HCT116 (cell line): Measurements from ENCODE around the gene ZSCAN23. TPM values are rescaled to one million over a fixed set of nuclear protein-coding genes. Genes with fewer than 3 reads are reported as not detected.

ENCODE experiments used
- ATAC-seq: fragments of 200-7000 bp; cut with Tn5 transposase; 2 replicates; pipeline ENCODE4 v1.9.1; 2020; ENCODE audit warnings: mild to moderate bottlenecking, moderate library complexity
- BruUV-seq: library from RNA; stranded (reverse); fragments of 400-500 nt; replicated peaks from 2 replicates; lab custom pipeline; 2021; lab: Mats Ljungman, UMichigan
- CTCF ChIA-PET: fragments of 300-600 bp; sonication (Branson Sonifier 250); formaldehyde crosslinking; loops from one replicate; lab custom pipeline; 2021; ENCODE audit warnings: antibody characterized with exemption; lab: Charles Lee
- POLR2A ChIA-PET: fragments of 300-600, 350-600 bp; sonication (Branson Sonifier 250); formaldehyde crosslinking; loops from one replicate; lab custom pipeline; 2021; ENCODE audit warnings: antibody characterized with exemption; lab: Charles Lee
- RAD21 ChIA-PET, 2 experiments: fragments of 300-600 bp; sonication (Branson Sonifier 250); formaldehyde crosslinking; loops; one replicate each; lab custom pipeline; 2023; ENCODE audit warnings: low total read pairs in 2 of 2; ENCODE audit not compliant: uncharacterized antibody in 2 of 2, unreplicated experiment in 2 of 2, low non-redundant PET in 1 of 2; lab: Charles Lee
- DNase-seq: peaks from one replicate; pipeline ENCODE4 v3.0.0-alpha.2; 2010; ENCODE audit warnings: low read depth, low spot score
- H2AFZ ChIP-seq: fragments of 200-600 bp; shearing (Covaris generic), sonication (generic); 2 replicates; pipeline ENCODE4 v1.6.1; 2017; ENCODE audit warnings: low read depth, mixed run types, mixed read lengths, antibody characterized with exemption, low read length; ENCODE audit not compliant: poor library complexity, severe bottlenecking
- H3K27ac ChIP-seq: 2 replicates; pipeline ENCODE4 v1.5.1; 2012; ENCODE audit warnings: low read depth, low read length
- H3K27me3 ChIP-seq: fragments of 200-600 bp; sonication (generic); 2 replicates; pipeline ENCODE4 v1.6.1; 2016; ENCODE audit warnings: mixed run types, low read length, mixed read lengths; ENCODE audit not compliant: insufficient read depth
- H3K36me3 ChIP-seq, 2 experiments: fragments of 200-500 bp in 1 of 2; fragments of 200-600 bp in 1 of 2; sonication (Bioruptor generic) in 1 of 2; sonication (generic) in 1 of 2; 2 replicates each; pipeline versions ENCODE4 v1.5.1 to v1.6.1; 2014 to 2016; ENCODE audit warnings: low read length in 2 of 2, inconsistent platforms in 1 of 2, mixed read lengths in 1 of 2, mixed run types in 1 of 2; ENCODE audit not compliant: insufficient read depth in 2 of 2, control insufficient read depth in 1 of 2
- H3K4me1 ChIP-seq, 2 experiments: fragments of 200-600 bp in 1 of 2; sonication (generic) in 1 of 2; 2 replicates each; pipeline versions ENCODE4 v1.5.1 to v1.6.1; 2012 to 2017; ENCODE audit warnings: low read length in 2 of 2, inconsistent platforms in 1 of 2, mild to moderate bottlenecking in 1 of 2, mixed read lengths in 1 of 2, mixed run types in 1 of 2, moderate library complexity in 1 of 2; ENCODE audit not compliant: insufficient read depth in 2 of 2, control insufficient read depth in 1 of 2
- H3K4me2 ChIP-seq: fragments of 200-600 bp; sonication (generic); 2 replicates; pipeline ENCODE4 v1.6.1; 2017; ENCODE audit warnings: mixed run types, low read length, mixed read lengths
- H3K4me3 ChIP-seq, 2 experiments: fragments of 200-600 bp in 1 of 2; sonication (generic) in 1 of 2; replicated peaks in 1 of 2; 2 replicates each; pipeline ENCODE4 v1.5.1; 2011 to 2016; ENCODE audit warnings: low read length in 2 of 2, control low read depth in 1 of 2, low read depth in 1 of 2, mild to moderate bottlenecking in 1 of 2, mixed read lengths in 1 of 2, mixed run types in 1 of 2
- H3K79me2 ChIP-seq: fragments of 200-600 bp; sonication (generic); 2 replicates; pipeline ENCODE4 v1.6.1; 2017; ENCODE audit warnings: mild to moderate bottlenecking, mixed run types, low read length, moderate library complexity, mixed read lengths; ENCODE audit not compliant: insufficient read depth
- H3K9ac ChIP-seq: fragments of 200-600 bp; sonication (generic); 2 replicates; pipeline ENCODE4 v1.6.1; 2016; ENCODE audit warnings: low read length, mixed read lengths
- H3K9me2 ChIP-seq: fragments of 200-600 bp; sonication (generic), shearing (Covaris generic); 2 replicates; pipeline ENCODE4 v1.6.1; 2017; ENCODE audit warnings: mixed run types, mild to moderate bottlenecking, moderate library complexity; ENCODE audit not compliant: insufficient read depth
- H3K9me3 ChIP-seq, 2 experiments: fragments of 200-500 bp in 1 of 2; fragments of 200-600 bp in 1 of 2; sonication (Bioruptor generic) in 1 of 2; sonication (generic) in 1 of 2; 2 replicates each; pipeline ENCODE4 v1.6.1; 2014 to 2017; ENCODE audit warnings: low read length in 2 of 2, mixed read lengths in 2 of 2, inconsistent platforms in 1 of 2, low read depth in 1 of 2, mild to moderate bottlenecking in 1 of 2, mixed run types in 1 of 2, moderate library complexity in 1 of 2; ENCODE audit not compliant: control insufficient read depth in 1 of 2, insufficient read depth in 1 of 2
- H4K20me1 ChIP-seq: fragments of 200-600 bp; sonication (generic), shearing (Covaris generic); 2 replicates; pipeline ENCODE4 v1.6.1; 2017; ENCODE audit warnings: mixed run types, mild to moderate bottlenecking, moderate library complexity; ENCODE audit not compliant: insufficient read depth
- CBX3 ChIP-seq: IDR thresholded peaks from 2 replicates; pipeline ENCODE4 v1.6.1; 2012; ENCODE audit warnings: low read depth
- CEBPB ChIP-seq: IDR thresholded peaks from 2 replicates; pipeline ENCODE4 v1.6.1; 2012; ENCODE audit warnings: low read depth
- CTCF ChIP-seq, 3 experiments: fragments of 200-600 bp in 1 of 3; sonication (generic) in 1 of 3; IDR thresholded peaks in 2 of 3; conservative IDR thresholded peaks in 1 of 3; 2 replicates each; pipeline ENCODE4 v1.5.1; 2012 to 2017; ENCODE audit warnings: low read depth in 2 of 3, low read length in 2 of 3, antibody characterized with exemption in 1 of 3, borderline replicate concordance in 1 of 3, control low read depth in 1 of 3, mild to moderate bottlenecking in 1 of 3, mixed read lengths in 1 of 3, mixed run types in 1 of 3, moderate library complexity in 1 of 3; ENCODE audit not compliant: insufficient read depth in 1 of 3
- ELF1 ChIP-seq: IDR thresholded peaks from 2 replicates; pipeline ENCODE4 v1.6.1; 2012; ENCODE audit warnings: low read depth, borderline replicate concordance
- EZH2 ChIP-seq: fragments of 200-600 bp; sonication (generic); IDR thresholded peaks from 2 replicates; pipeline ENCODE4 v1.6.1; 2017; ENCODE audit warnings: antibody characterized with exemption, mixed run types
- FOSL1 ChIP-seq: IDR thresholded peaks from 2 replicates; pipeline ENCODE4 v1.6.1; 2012; ENCODE audit warnings: low read depth
- JUND ChIP-seq: IDR thresholded peaks from 2 replicates; pipeline ENCODE4 v1.6.1; 2012
- MAX ChIP-seq: IDR thresholded peaks from 2 replicates; pipeline ENCODE4 v1.6.1; 2012
- POLR2A ChIP-seq: IDR thresholded peaks from 2 replicates; pipeline ENCODE4 v1.7.0; 2011; ENCODE audit warnings: borderline replicate concordance; ENCODE audit not compliant: insufficient read depth, insufficient read length; ENCODE audit errors: extremely low read depth
- POLR2AphosphoS5 ChIP-seq: IDR thresholded peaks from 2 replicates; pipeline ENCODE4 v1.6.1; 2011; ENCODE audit warnings: mild to moderate bottlenecking, low read depth, low read length, moderate library complexity
- RAD21 ChIP-seq: IDR thresholded peaks from 2 replicates; pipeline ENCODE4 v1.6.1; 2012; ENCODE audit warnings: low read depth, mild to moderate bottlenecking
- SP1 ChIP-seq: IDR thresholded peaks from 2 replicates; pipeline ENCODE4 v1.6.1; 2012; ENCODE audit warnings: low read depth
- SRF ChIP-seq: IDR thresholded peaks from 2 replicates; pipeline ENCODE4 v1.6.1; 2012; ENCODE audit warnings: low read depth
- ZFX ChIP-seq: fragments of 450-650 bp; IDR thresholded peaks from 2 replicates; pipeline ENCODE4 v1.6.1; 2017
- ZNF274 ChIP-seq: fragments of 200-500 bp; sonication (Bioruptor generic); IDR thresholded peaks from 2 replicates; pipeline ENCODE4 v1.6.1; 2014; ENCODE audit warnings: mild to moderate bottlenecking, low read depth, low read length, inconsistent platforms
- intact Hi-C: fragments of 100-400 bp; cut with micrococcal nuclease; formaldehyde crosslinking; loops from 2 replicates; pipeline ENCODE4 v1.10.0; 2022
- total RNA-seq: library from RNA; stranded (reverse); gene quantifications from one replicate; pipeline ENCODE4 v1.2.1, GENCODE V29; 2021; ENCODE audit not compliant: unreplicated experiment
- TF ChIP-seq, protein P1 (sequence below): IDR thresholded peaks from 2 replicates; pipeline ENCODE4 v1.6.1; 2012; ENCODE audit warnings: low read depth
- TF ChIP-seq, protein P2 (sequence below): IDR thresholded peaks from 2 replicates; pipeline ENCODE4 v1.6.1; 2012

Gene ZSCAN23
- total RNA-seq, 1 experiment from 2014 or later = not detected

DNA sequence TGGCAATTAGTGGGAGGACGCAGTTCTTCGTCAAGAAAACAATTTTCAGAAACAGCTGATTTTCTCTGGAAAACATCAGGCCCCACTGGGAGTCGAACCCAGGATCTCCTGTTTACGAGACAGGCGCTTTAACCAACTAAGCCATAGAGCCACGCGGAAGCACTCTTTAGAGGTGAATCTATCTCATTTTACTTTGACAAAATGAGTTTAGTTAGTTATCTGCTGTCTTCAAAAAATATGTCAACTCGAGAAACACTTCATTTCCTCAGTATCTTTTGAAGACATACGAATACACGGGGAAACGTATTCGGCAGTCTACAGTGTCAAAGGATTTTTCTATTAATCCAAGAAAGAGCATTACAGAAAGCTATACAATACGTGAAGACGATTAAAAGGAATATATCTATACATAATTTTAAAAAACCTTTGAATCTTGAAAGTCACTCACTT, 45.6 kb upstream of the ZSCAN23 start (continued):
- no peak for TF ChIP-seq RAD21
- TF ChIP-seq, protein P1, sequence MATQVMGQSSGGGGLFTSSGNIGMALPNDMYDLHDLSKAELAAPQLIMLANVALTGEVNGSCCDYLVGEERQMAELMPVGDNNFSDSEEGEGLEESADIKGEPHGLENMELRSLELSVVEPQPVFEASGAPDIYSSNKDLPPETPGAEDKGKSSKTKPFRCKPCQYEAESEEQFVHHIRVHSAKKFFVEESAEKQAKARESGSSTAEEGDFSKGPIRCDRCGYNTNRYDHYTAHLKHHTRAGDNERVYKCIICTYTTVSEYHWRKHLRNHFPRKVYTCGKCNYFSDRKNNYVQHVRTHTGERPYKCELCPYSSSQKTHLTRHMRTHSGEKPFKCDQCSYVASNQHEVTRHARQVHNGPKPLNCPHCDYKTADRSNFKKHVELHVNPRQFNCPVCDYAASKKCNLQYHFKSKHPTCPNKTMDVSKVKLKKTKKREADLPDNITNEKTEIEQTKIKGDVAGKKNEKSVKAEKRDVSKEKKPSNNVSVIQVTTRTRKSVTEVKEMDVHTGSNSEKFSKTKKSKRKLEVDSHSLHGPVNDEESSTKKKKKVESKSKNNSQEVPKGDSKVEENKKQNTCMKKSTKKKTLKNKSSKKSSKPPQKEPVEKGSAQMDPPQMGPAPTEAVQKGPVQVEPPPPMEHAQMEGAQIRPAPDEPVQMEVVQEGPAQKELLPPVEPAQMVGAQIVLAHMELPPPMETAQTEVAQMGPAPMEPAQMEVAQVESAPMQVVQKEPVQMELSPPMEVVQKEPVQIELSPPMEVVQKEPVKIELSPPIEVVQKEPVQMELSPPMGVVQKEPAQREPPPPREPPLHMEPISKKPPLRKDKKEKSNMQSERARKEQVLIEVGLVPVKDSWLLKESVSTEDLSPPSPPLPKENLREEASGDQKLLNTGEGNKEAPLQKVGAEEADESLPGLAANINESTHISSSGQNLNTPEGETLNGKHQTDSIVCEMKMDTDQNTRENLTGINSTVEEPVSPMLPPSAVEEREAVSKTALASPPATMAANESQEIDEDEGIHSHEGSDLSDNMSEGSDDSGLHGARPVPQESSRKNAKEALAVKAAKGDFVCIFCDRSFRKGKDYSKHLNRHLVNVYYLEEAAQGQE = no peak
- no peak for TF ChIP-seq FOSL1
- TF ChIP-seq, protein P2, sequence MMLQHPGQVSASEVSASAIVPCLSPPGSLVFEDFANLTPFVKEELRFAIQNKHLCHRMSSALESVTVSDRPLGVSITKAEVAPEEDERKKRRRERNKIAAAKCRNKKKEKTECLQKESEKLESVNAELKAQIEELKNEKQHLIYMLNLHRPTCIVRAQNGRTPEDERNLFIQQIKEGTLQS = peak; percentile 93
- TF ChIP-seq POLR2A = no peak
- peak; percentile 87 for TF ChIP-seq CBX3
- TF ChIP-seq MAX = no peak; the same call in none of the 2 replicates
- TF ChIP-seq CEBPB = peak; percentile 24; the same call in 1 of the 2 replicates
- peak; percentile 37; the same call in 1 of the 2 replicates for TF ChIP-seq ELF1
- TF ChIP-seq ZFX = no peak
- TF ChIP-seq JUND = 0 out of 2 replicates have a peak, but pooled peaks have one; percentile 25
- no peak for TF ChIP-seq EZH2

- no peak overlapping the region for H3K27ac ChIP-seq
- no peak overlapping the region for H2AFZ ChIP-seq
- H3K4me1 ChIP-seq = peaks cover 6 to 13% of the 10 kb centered on the region in 2 experiments; a peak in 3 of 4 replicates
- no peak overlapping the region for H3K9ac ChIP-seq
- intact Hi-C loops = no loop called here
- no peaks in the 10 kb centered on the region for H3K27me3 ChIP-seq
- no TSS peak for BruUV-seq
- H3K79me2 ChIP-seq = no peaks in the 10 kb centered on the region
- no peaks in the 10 kb centered on the region for H3K9me2 ChIP-seq
- RAD21 ChIA-PET = no interaction called here
- H4K20me1 ChIP-seq = no peaks in the 10 kb centered on the region
- no peaks in the 10 kb centered on the region for H3K9me3 ChIP-seq
- POLR2A ChIA-PET = no interaction called here
- DNase-seq (no peak), ATAC-seq (no peak)
- CTCF ChIA-PET = no interaction called here
- H3K4me2 ChIP-seq = no peak overlapping the region
- no peaks in the 10 kb centered on the region for H3K36me3 ChIP-seq
- H3K4me3 ChIP-seq = no peak overlapping the region
- TF ChIP-seq, protein P2 = no peak
- TF ChIP-seq JUND (no peak), POLR2AphosphoS5 (no peak), CTCF (IDR thresholded peaks at IDR 0.05 in 2 of 3, conservative IDR thresholded peaks at IDR 0.05 in 1 of 3; ENCODE audit: borderline replicate concordance in 1 of 3, insufficient read depth in 1 of 3, low read depth in 2 of 3, low read length in 2 of 3) (no peak), ZNF274 (no peak), FOSL1 (no peak), ELF1 (no peak), SRF (no peak), SP1 (no peak)
These were observed 43.9 kb upstream of the ZSCAN23 start for GRCh38 chr6:28486988-28487742.
